HG02981 (cell line): ENCODE results near the gene ANKUB1.

Experiments
- ATAC-seq: cut with Tn5 transposase; IDR thresholded peaks from one replicate; pipeline ENCODE4 v1.9.1; 2021; ENCODE audit warnings: mild to moderate bottlenecking, moderate library complexity; ENCODE audit not compliant: unreplicated experiment

ANKUB1 gene

GRCh38 chr3:149713730-149714654 is 78.4 kb downstream of the ANKUB1 start:
- ATAC-seq: no peak
